HG03175 (cell line): ENCODE measurements around the gene SIGLEC12.
"Not testable (repeated sequence)": the region's sequence is repeated elsewhere in the genome, so short reads cannot be mapped to it uniquely, and the experiment has no call there.

ENCODE experiments used
- ATAC-seq: cut with Tn5 transposase; IDR thresholded peaks from one replicate; pipeline ENCODE4 v1.9.1; 2021; ENCODE audit warnings: mild to moderate bottlenecking, moderate library complexity; ENCODE audit not compliant: unreplicated experiment

The SIGLEC12 gene

DNA sequence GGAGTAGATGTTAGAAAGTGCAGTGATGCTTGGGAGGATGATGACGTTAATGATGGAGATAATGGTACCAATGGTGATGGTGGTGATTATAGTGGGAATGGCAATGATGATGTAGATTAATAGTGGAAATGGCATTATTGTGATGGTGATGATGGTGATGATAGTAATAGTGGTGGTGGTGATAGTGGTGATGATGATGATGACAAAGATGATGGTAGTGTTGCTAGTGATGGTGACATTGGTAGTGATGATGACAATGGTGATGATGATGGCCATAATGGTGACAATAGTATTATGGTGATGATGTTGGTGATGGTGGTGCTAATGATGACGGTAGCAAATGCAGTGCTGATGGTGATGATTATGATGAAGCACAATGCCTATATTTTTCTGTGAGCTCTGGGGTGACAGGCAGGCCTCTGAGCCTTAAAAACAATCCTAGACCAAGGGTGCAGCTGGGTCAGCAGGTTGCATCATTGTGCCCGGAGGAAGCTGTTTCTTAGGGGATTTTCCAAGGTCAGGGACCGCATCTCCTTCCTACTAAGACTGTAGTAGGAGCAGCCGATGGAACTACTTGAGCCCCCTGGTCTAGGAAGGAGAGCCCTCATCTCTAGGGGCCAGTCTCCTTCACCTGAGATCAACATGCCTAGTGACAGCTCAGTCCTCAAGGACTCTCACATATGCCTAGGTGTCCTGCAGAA is 15.5 kb downstream of the SIGLEC12 start:
- ATAC-seq = no peak

GRCh38 chr19:51480590-51480989 is 21.0 kb downstream of the SIGLEC12 start:
- no peak for ATAC-seq

- ATAC-seq = no peak
Measured at GRCh38 chr19:51479531-51480331, 21.9 kb downstream of the SIGLEC12 start.

GRCh38 chr19:51478381-51479234 is 23.0 kb downstream of the SIGLEC12 start, which contains the start of gene CEACAM18:
CEACAM18 (plus strand) TSS chr19:51478539.
- ATAC-seq = no peak

DNA sequence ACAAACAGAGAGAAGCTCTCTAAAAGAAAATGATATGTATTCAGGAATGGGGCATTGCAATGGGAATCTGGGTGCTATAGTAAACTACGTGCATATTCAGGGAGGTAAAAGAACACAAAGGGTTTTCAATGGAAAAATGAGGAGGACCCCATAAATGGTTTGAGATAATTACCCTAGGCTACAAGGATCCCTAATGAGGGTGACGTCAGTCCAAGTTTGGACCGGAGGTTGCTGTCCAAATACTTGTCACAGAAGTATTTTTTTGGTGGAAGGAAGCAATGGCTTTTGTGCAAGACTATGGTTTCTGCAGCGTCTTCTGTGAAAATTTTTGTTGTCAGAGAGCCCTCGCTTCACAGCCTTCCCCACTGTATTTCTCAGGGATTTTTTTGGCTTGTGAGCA is 24.3 kb downstream of the SIGLEC12 start:
- no peak for ATAC-seq

DNA sequence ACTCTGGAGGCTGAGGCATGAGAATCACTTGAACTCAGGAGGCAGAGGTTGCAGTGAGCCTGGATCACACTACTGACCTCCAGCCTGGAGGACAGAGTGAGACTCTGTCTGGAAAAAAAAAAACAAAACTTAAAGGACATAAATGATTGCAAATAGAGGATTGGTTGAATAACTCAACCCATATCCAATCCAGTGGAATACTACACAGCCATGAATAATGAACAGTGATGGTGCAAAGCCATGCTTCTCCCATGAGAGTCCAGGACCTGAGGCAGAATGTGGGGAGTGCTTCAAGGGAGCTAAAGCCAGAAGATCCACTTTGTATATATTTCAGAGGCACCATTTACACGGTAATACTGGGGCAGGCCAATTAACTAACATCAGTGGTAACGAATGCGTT is 25.4 kb downstream of the SIGLEC12 start:
- ATAC-seq = no peak

- no peak for ATAC-seq
Measured at GRCh38 chr19:51473009-51473707, 28.4 kb downstream of the SIGLEC12 start.

DNA sequence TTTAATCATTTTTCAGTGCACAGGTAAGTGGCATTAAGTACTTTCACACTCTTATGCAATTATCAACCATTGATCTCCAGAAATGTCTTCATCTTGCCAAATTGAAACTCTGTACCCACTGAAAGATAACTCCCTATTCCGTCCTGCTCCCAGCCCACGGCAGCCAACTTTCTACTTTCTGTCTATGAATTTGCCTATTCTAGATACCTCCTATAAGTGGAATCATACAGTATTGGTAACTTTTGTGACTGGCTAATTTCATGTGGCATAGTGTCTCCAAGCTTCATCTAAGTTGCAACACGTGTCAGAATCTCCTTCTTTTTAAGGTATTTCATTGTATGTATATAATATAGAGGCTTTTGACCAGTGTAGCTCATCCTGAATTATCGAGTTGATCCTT is 29.0 kb downstream of the SIGLEC12 start:
- no peak for ATAC-seq

GRCh38 chr19:51471527-51471926 is 30.1 kb downstream of the SIGLEC12 start:
- no peak for ATAC-seq

- ATAC-seq = no peak
Measured at GRCh38 chr19:51470966-51471365, 30.6 kb downstream of the SIGLEC12 start.

DNA sequence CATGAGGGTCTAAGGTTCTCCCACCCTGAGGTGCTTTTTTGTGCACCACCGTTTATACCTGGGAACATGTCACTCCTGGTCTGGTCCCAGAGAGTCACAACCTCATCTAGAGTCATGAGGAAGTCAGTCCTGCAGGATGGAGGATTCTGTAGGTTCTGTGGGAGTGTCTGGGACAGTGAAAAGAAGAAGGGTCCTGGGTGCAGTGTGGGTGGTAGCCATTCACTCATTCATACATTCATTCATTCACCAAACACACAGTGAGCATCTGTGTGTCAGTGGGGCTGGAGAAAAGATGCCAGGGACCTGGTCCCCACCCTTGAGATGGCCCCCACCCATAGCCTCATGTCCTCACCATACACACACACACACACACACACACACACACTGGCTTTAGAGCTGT is 32.0 kb downstream of the SIGLEC12 start:
- ATAC-seq = no peak

- no peak for ATAC-seq
Measured at GRCh38 chr19:51469162-51469561, 32.4 kb downstream of the SIGLEC12 start.

DNA sequence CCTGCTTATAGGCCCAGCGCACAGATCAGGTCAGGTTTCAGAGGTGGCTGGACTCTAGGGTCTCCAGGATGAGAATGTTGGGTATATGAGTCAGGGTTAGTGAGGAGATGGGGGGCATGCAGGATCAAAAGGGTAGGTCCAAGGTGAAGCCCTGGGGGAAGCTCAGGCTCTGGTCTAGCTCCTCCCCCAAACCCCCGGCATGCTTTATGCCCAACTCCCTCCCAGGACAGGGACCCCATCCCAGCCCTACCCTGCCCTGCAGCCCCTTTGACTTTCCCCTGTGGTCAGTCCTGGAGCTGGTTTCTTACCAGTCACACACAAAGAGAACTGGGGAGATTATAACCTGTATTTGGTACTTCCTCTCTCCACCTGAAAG is 33.1 kb downstream of the SIGLEC12 start:
- ATAC-seq = no peak

DNA sequence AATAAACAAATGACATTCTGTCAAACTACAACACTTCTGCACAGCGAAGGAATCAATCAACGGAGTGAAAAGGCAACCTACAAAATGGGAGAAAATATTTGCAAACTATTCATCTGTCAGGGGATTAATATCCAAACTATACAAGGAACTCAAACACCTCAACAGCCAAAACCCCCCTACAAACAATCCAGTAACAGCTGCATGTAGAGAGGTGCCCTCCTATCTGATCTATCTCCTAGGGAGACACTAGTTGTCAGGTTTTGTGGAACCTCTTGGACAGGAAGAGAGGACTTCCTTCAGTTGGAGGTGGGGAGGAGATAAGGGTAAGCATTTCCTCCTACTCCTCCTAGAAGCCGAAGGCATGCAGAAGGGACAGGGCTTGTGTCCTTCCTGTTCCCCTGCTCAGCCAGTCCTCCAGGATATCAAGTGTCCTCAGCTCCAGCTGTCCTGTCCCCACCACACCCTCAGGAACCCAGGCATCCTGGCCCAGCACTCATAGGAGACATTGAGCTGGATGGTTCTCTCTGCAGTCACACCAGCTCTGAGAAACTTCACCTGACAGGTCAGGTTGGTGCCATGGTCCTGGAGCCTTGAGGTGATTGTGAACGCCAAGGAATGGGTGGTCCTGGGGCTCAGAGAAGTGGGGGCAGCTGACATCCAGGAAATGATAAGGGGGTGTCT is 33.6 kb downstream of the SIGLEC12 start:
- no peak for ATAC-seq

DNA sequence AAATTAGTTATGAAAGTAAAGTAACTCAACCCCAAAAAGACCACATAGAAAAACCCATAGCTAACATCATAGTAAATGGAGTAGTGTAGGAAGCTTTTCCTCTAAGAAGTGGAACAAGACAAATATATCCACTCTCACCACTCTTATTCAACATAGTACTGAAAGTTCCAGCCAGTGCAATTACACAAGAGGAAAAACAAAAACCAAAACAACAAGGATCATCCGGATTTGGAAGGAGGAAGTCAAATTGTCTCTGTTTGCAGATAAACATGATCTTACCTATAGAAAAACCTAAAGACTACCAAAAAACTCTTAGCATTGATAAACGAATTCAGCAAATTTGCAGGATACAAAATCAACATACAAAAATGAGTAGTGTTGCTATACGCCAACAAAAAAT is 34.9 kb downstream of the SIGLEC12 start:
- no peak for ATAC-seq

GRCh38 chr19:51463976-51464581 is 37.5 kb downstream of the SIGLEC12 start:
- ATAC-seq = not testable (repeated sequence)

- ATAC-seq = no peak
Measured at GRCh38 chr19:51462681-51463080, 38.9 kb downstream of the SIGLEC12 start.

DNA sequence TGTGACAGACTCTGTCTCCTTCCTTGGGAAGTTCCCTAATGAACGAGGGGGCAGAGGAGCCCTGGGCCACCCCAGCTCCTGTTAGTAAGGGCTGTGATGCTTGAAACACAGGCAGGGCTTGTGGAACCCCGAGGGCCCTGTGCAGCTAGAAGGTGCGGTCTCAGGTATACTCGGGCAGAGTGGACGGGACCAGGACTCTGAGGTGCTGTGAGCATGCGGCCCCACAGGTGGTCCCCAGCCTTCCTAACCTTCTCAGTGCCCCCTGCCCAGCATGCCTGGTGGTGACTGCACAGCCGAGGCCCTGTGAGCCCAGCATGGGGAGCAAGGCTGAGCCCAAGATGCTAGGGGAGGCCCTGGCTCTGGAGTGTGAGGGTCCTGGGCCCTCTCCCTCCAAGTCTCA is 39.3 kb downstream of the SIGLEC12 start:
- ATAC-seq = no peak

DNA sequence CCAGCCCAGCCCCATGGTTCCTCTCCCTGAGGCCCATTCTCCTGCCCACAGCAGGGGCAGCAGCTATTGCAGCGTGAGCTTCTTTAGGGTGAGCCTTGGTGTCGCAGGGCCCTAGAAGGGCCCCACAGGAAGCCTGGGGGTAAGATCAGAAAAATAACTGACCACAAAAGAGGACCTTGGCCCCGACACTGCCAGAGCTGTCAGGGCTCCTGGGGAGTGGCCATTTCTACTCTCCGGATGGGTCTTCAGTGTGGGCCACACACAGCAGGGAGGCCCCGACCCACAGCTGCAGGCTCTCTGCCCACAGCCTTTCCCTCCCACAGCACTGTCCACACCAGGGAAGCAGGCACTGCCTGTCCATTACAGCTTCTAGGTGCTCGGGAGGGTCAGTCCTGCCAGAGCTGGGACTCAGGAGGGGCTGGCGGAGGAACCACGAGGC is 39.9 kb downstream of the SIGLEC12 start:
- ATAC-seq = no peak
